Measurements from ENCODE around the gene STBD1.
A peak's percentile ranks its signal among the peaks of the same experiment; 100 is the strongest.
"Not testable (repeated sequence)": the region's sequence is repeated elsewhere in the genome, so short reads cannot be mapped to it uniquely, and the experiment has no call there.

STBD1 gene

GRCh38 chr4:76334885-76335284 lies 28.4 kb downstream of the STBD1 start:
- DNase-seq, result no peak

- DNase-seq, result no peak
Observed at GRCh38 chr4:76339364-76339763, 32.8 kb downstream of the STBD1 start.

- no peak for DNase-seq
Observed at GRCh38 chr4:76341063-76341462, 34.5 kb downstream of the STBD1 start.

GRCh38 chr4:76342191-76342590 lies 35.7 kb downstream of the STBD1 start:
- no peak for DNase-seq

- DNase-seq, result no peak
Observed at GRCh38 chr4:76342803-76343202, 36.3 kb downstream of the STBD1 start.

- DNase-seq, result peak; percentile 14
Observed at GRCh38 chr4:76354517-76355473, 48.3 kb downstream of the STBD1 start.

GRCh38 chr4:76357981-76358380 lies 51.4 kb downstream of the STBD1 start:
- DNase-seq, result no peak

GRCh38 chr4:76359881-76360466 lies 53.4 kb downstream of the STBD1 start:
- DNase-seq, result not testable (repeated sequence)
